Measurements from ENCODE around the gene FMN2. TPM values are rescaled to one million over a fixed set of nuclear protein-coding genes. Genes with fewer than 3 reads are reported as not detected.
"Not testable (repeated sequence)": the region's sequence is repeated elsewhere in the genome, so short reads cannot be mapped to it uniquely, and the experiment has no call there.

The FMN2 gene
- total RNA-seq, 1 donor from 2014 or later, result not detected

GRCh38 chr1:240352769-240353168 is 261.1 kb downstream of the FMN2 start:
- intact Hi-C loops (cut with micrococcal nuclease), result loop anchor here (10.0 kb wide), 1 partner anchor 598 kb away; no protein-coding TSS in a partner anchor

- intact Hi-C loops (cut with micrococcal nuclease), result loop anchor here (10.0 kb wide), 1 partner anchor 602 kb away; no protein-coding TSS in a partner anchor
These were observed 264.9 kb downstream of the FMN2 start for GRCh38 chr1:240356568-240356967.

DNA sequence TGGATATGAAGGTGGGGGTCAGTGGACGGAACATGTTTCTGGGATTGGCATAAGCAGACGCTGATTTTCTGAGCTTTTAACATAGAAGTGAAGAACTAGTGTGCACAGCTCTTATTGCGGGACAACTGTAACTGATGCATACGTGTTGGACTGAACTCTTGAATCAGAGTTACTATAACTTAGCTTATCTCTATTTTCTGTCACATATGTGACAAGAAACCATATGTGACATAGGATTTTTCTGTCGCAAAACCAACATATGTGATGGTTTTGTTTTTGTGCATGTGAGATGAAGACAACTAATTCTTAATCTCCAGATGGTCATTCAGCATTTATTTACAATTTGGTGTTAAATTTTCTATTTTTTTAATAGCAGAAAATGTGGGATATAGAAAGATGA is 270.4 kb downstream of the FMN2 start:
- intact Hi-C loops (cut with micrococcal nuclease), result no loop called here

- intact Hi-C loops (cut with micrococcal nuclease), result no loop called here
These were observed 271.1 kb downstream of the FMN2 start for GRCh38 chr1:240362826-240363225.

DNA sequence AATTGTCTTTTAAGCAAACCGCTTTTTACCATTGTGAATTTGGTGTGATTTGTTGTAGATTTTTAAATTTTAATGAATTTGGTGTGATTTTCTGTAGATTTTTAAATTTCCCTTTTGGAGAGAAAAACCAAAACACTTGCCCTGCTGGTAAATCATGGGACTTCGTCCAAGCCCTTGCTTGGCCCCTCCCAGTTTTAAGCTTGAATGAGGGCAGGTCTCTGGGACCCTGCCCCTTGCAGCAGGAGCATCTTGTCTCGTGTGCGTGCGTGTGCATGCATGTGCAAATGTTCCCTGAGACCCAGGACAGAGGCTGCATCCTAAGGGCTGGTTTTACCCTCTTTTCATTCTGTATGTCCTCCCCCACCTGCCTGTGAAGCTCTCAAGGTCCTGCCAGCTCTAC is 271.6 kb downstream of the FMN2 start:
- intact Hi-C loops (cut with micrococcal nuclease), result no loop called here

DNA sequence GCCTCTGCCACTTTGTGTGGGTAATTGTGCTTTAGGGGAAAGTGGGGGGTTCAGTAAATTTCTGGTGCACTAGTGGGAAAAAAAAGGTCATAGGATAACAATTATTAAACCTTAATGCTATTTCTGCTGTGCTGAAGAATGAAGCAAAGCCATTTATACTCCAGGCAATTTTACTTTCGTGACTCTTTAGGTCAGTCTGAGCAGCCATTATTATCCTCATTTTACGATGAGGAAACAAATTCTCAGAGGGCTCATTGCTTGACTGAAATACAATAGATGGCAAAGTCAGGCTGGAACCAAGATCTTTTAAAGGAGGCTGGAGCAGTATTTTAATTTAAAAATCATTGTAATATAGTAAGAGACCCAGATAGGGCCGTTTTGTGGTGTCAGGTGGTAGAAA is 272.2 kb downstream of the FMN2 start:
- intact Hi-C loops (cut with micrococcal nuclease), result no loop called here

- intact Hi-C loops (cut with micrococcal nuclease), result no loop called here
These were observed 275.0 kb downstream of the FMN2 start for GRCh38 chr1:240366636-240367035.

GRCh38 chr1:240385551-240385950 is 293.9 kb downstream of the FMN2 start:
- intact Hi-C loops (cut with micrococcal nuclease), result no loop called here

GRCh38 chr1:240385985-240386978 is 294.6 kb downstream of the FMN2 start:
- intact Hi-C loops (cut with micrococcal nuclease), result no loop called here

DNA sequence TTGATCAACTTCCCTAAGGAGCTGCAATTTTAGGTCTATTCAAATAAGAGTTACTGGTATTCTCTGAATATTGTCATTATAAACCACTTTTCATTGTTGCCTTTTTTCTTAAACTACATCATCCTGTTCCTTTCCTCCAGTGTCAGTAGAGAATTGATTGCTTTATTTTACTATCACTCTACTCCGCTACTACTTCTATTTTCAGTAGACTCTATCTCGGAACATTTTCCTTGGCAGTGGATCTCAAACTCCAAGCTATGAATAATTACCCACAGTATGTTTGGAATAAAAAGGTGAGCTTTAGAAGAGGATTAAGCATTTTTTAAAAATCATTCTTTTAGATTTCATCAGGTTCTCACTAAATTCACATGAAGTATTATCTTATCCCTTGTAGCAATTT is 295.4 kb downstream of the FMN2 start:
- intact Hi-C loops (cut with micrococcal nuclease), result no loop called here

DNA sequence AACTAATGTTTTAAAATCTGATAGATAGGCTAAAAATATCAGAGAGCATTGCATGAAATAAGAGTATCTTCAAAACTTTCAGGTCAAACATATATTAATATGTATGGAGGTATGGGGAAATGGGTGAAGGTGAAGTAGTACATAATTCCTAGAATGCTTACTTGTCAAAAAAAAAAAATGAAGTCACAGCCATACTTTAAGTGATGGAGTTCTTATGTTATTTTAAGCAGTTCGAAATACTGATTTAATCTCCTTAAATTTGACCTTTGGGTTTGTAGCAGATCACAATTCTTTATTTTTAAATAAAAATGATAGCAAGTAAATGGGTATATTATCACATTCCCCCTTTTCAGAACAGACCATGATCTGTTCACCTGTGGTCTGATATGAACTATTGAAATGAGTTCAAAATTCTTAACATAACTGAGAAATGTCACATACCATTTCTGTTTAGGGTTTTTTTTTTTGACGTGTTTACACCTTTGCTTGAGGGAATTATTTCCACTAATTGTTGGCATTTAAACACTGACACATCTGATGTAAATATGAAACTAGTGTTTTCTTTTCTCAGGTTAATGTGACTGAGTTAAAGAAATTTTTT is 300.1 kb downstream of the FMN2 start:
- intact Hi-C loops (cut with micrococcal nuclease), result no loop called here

DNA sequence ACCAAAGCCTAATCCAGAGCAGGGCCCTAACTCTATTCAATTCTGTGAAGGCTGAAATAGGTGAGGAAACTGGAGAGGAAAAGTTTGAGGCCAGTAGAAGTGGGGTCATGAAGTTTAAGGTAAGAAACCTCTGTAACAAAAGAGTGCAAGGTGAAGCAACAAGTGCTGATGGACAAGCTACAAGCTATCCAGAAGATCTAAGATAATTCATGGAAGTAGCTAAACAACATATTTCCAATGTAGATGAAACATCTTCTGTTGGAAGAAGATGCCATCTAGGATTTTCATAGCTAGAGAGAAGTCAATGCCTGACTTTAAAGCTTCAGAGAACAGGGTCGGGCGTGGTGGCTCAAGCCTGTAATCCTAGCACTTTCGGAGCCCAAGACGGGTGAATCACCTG is 302.7 kb downstream of the FMN2 start:
- intact Hi-C loops (cut with micrococcal nuclease), result no loop called here

DNA sequence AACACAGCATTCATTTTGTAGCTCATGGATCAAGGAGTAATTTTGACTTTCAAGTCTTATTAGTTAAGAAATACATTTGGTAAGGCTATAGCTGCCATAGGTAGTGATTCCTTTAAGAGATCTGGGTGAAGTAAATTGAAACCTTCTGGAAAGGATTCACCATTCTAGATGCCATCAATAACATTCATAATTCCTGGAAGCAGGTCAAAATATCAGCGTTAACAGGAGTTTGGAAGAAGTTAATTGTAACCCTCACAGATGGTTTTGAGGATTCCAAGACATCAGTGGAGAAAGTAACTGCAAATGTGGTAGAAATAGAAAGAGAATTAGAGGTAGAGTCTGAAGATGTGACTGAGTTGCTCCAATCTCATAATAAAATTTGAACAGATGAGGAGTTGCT is 303.7 kb downstream of the FMN2 start:
- intact Hi-C loops (cut with micrococcal nuclease), result no loop called here

DNA sequence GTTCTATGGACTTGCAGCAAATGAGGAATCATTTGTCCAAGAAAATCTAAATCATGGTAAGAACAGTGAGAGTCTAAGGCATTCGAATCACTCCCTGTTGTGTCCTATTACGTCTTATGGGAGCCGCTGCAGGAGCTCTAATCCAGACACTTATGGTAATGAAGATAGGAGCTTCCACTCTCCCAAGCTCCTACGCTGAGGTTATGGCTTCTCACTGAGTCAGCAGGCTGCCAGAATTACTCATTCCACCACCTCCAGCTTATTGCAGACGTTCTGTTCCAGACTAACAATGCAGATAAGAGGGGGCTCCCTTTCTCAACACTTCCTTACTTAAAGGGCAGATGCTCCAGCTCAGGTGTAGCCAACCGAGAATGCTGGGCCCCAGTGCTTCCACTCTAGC is 307.7 kb downstream of the FMN2 start:
- intact Hi-C loops (cut with micrococcal nuclease), result no loop called here

DNA sequence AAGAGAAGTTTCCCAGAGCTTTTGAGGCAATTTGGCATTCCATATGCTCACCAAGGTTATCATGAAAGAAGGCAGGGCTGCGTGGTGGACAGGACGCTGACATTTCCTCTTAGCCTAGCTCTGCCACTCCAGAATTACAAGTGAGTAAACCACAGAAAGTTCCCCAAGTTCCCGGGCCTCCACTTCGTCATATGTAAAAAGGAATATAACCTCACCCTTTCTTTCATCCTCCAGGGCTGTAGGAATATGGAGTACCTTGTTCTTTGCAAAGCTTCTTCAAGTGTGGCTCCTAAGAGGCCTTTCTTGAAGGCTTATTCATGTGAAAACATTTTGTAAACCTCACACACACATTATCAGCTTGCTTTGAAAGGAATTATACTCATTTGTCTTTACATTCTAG is 310.0 kb downstream of the FMN2 start:
- intact Hi-C loops (cut with micrococcal nuclease), result no loop called here

DNA sequence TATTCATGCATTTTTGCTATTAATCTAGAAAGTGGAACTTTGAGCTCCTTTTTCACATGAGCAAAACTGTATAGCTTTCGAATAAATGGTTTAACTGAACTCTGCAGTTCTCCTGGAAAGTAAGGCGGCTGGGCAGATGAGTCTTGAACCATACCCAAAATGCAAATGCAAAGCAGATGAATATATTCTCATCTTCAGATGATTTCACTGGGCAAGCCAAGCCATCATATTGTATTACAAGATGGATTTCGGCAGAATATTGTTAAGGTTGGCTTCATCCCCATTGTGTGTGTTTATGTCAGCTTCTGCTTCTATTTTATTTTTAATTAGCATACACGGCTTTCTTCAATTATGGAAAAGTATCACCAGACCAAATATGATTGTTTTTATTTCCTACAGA is 310.6 kb downstream of the FMN2 start:
- intact Hi-C loops (cut with micrococcal nuclease), result no loop called here

DNA sequence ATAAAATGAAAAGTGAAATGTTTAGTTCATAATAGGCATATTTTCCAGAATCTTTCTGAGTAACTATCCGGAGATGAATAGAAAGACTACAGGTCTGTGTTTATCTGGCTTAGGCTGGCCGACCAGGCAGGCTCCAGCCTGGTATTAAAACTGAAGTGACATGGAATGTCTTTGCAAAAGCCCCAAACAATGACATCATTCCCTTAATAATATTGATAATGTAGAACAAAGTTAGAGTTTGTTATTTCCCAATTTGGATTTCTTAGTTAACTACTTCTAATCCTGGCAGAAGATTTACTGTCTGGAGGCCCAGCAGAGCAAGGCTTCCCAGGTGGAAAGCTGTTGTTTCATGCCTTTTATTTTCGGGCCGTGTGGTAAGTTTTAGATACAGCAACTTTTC is 312.6 kb downstream of the FMN2 start:
- intact Hi-C loops (cut with micrococcal nuclease), result no loop called here

GRCh38 chr1:240405751-240406150 is 314.1 kb downstream of the FMN2 start:
- intact Hi-C loops (cut with micrococcal nuclease), result no loop called here

DNA sequence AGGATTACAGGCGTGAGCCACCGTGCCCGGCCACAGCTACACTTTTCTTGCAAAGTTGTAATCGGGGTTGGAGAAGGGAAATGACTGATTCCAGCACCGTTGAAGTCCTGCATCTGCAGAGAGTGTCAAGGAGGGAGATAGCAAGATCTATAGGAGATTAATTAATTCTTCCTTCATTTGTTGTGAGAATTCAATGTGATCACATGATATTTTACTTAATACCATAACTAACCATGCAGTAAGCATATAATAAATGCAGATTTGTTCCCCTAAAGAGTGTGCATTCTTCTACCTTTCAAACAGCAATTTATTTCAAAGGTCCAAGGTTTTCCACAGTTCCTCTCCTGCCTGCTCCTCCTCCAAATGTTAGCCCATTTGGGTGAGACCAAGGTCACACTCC is 315.7 kb downstream of the FMN2 start:
- intact Hi-C loops (cut with micrococcal nuclease), result no loop called here

- intact Hi-C loops (cut with micrococcal nuclease), result no loop called here
These were observed 317.9 kb downstream of the FMN2 start for GRCh38 chr1:240409615-240410014.

DNA sequence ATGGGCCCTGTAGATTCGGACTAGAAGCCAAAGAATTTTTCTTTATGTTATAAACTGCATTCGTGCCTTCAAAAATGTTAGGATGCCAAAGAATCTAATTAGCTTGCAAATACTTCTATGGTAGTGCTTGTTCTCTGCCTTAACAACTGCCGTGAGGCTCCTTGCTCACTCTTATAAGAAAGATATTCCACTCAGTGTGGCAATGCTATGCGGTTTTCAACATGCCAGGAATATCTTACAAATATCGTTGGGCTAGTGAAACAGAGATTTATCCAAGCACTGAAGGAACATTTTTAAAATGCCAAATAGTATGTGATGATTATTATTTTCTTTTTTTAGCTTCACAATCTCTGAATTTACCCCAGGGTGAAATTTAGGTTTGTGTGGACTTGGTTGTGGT is 322.0 kb downstream of the FMN2 start:
- intact Hi-C loops (cut with micrococcal nuclease), result no loop called here

- intact Hi-C loops (cut with micrococcal nuclease), result no loop called here
These were observed 322.6 kb downstream of the FMN2 start for GRCh38 chr1:240414237-240414636.

GRCh38 chr1:240415011-240415410 is 323.3 kb downstream of the FMN2 start:
- intact Hi-C loops (cut with micrococcal nuclease), result not testable (repeated sequence)
